H1 (cell line): ENCODE measurements around the gene NABP2. TPM values are rescaled to one million over a fixed set of nuclear protein-coding genes. Genes with fewer than 3 reads are reported as not detected.

Experiments used
- CTCF ChIA-PET: fragments of 300-600 bp; sonication (Branson Sonifier 250); formaldehyde crosslinking; loops from one replicate; lab custom pipeline; 2021; ENCODE audit not compliant: partially characterized antibody; lab: Charles Lee
- POLR2A ChIA-PET: fragments of 300-600 bp; sonication (Branson Sonifier 250); formaldehyde crosslinking; loops from one replicate; lab custom pipeline; 2021; ENCODE audit warnings: inconsistent platforms; ENCODE audit not compliant: partially characterized antibody; lab: Charles Lee
- DNase-seq, 2 experiments: peaks; one replicate each; pipeline versions ENCODE4 v3.0.0 to v3.0.0-alpha.2; 2010 to 2022; ENCODE audit warnings: low spot score in 2 of 2, low read depth in 1 of 2, mixed read lengths in 1 of 2
- FAIRE-seq: peaks from 2 replicates; lab custom pipeline; 2011; peaks lifted over from hg19 to GRCh38; lab: Jason Lieb, UNC
- H2AFZ ChIP-seq: 2 replicates; pipeline ENCODE4 v1.8.1; 2012; ENCODE audit warnings: low read length, inconsistent platforms
- H2AK5ac ChIP-seq: 2 replicates; pipeline ENCODE4 v1.6.1; 2013; ENCODE audit warnings: low read depth, low read length
- H2BK120ac ChIP-seq: replicated peaks from 2 replicates; pipeline ENCODE3; 2013; ENCODE audit warnings: low read depth, low read length, inconsistent platforms
- H2BK12ac ChIP-seq: 2 replicates; pipeline ENCODE4 v1.6.1; 2013; ENCODE audit warnings: low read depth, low read length
- H2BK15ac ChIP-seq: 2 replicates; pipeline ENCODE4 v1.6.1; 2013; ENCODE audit warnings: low read length
- H2BK20ac ChIP-seq: 2 replicates; pipeline ENCODE4 v1.6.1; 2013; ENCODE audit warnings: low read length
- H2BK5ac ChIP-seq: 2 replicates; pipeline ENCODE4 v1.6.1; 2013; ENCODE audit warnings: low read depth, low read length
- H3K14ac ChIP-seq: 2 replicates; pipeline ENCODE4 v1.6.1; 2013; ENCODE audit warnings: inconsistent platforms; ENCODE audit not compliant: insufficient read length
- H3K18ac ChIP-seq: 2 replicates; pipeline ENCODE4 v1.6.1; 2013; ENCODE audit warnings: low read length; ENCODE audit errors: extremely low read depth
- H3K23ac ChIP-seq: 2 replicates; pipeline ENCODE4 v1.6.1; 2013; ENCODE audit warnings: inconsistent platforms; ENCODE audit not compliant: insufficient read length
- H3K23me2 ChIP-seq: 2 replicates; pipeline ENCODE4 v1.6.1; 2013; ENCODE audit warnings: low read depth, low read length
- H3K27ac ChIP-seq: 2 replicates; pipeline ENCODE4 v1.6.1; 2011; ENCODE audit warnings: low read depth, low read length, inconsistent platforms
- H3K27me3 ChIP-seq, 4 experiments: replicated peaks in 1 of 4; 1 replicate in 1 of 4; 2 replicates in 3 of 4; pipeline versions ENCODE4 v1.6.1 to v1.8.1; 2011 to 2013; ENCODE audit warnings: low read length in 3 of 4, mild to moderate bottlenecking in 3 of 4, inconsistent platforms in 2 of 4, mixed read lengths in 2 of 4, moderate library complexity in 1 of 4; ENCODE audit not compliant: control insufficient read depth in 3 of 4, insufficient read depth in 3 of 4; ENCODE audit errors: extremely low read depth in 1 of 4
- H3K36me3 ChIP-seq, 4 experiments: 2 replicates each; pipeline versions ENCODE4 v1.6.1 to v1.8.1; 2011 to 2013; ENCODE audit warnings: mild to moderate bottlenecking in 4 of 4, low read length in 3 of 4, moderate library complexity in 2 of 4, control low read depth in 1 of 4, inconsistent platforms in 1 of 4; ENCODE audit not compliant: insufficient read depth in 4 of 4, control insufficient read depth in 2 of 4
- H3K4ac ChIP-seq: replicated peaks from 2 replicates; pipeline ENCODE3; 2013; ENCODE audit warnings: low read length, low read depth, mixed read lengths, inconsistent platforms; ENCODE audit not compliant: insufficient read length
- H3K4me1 ChIP-seq, 4 experiments: replicated peaks in 1 of 4; 1 replicate in 1 of 4; 2 replicates in 3 of 4; pipeline versions ENCODE4 v1.6.1 to v1.8.1; 2011 to 2013; ENCODE audit warnings: low read length in 3 of 4, inconsistent platforms in 2 of 4, mixed read lengths in 1 of 4; ENCODE audit not compliant: insufficient read depth in 4 of 4, control insufficient read depth in 3 of 4
- H3K4me2 ChIP-seq, 2 experiments: 2 replicates each; pipeline versions ENCODE4 v1.6.1 to v1.8.1; 2011 to 2013; ENCODE audit warnings: low read depth in 2 of 2, low read length in 2 of 2, control low read depth in 1 of 2, inconsistent platforms in 1 of 2, mild to moderate bottlenecking in 1 of 2; ENCODE audit not compliant: insufficient read depth in 1 of 2
- H3K4me3 ChIP-seq, 4 experiments: fragments of 200-600, 300-600 bp in 1 of 4; sonication (generic), shearing (Covaris generic), sonication (Bioruptor Twin) in 1 of 4; 2 replicates each; pipeline versions ENCODE4 v1.5.1 to v1.8.1; 2011 to 2016; ENCODE audit warnings: low read length in 4 of 4, low read depth in 3 of 4, control low read depth in 2 of 4, inconsistent platforms in 2 of 4, mild to moderate bottlenecking in 2 of 4, mixed read lengths in 1 of 4, moderate library complexity in 1 of 4; ENCODE audit not compliant: insufficient read depth in 2 of 4; ENCODE audit errors: extremely low read depth in 1 of 4
- H3K56ac ChIP-seq: replicated peaks from 2 replicates; pipeline ENCODE3; 2013; ENCODE audit warnings: low read depth, mild to moderate bottlenecking, mixed read lengths, low read length, inconsistent platforms; ENCODE audit not compliant: insufficient read length
- H3K79me1 ChIP-seq: 2 replicates; pipeline ENCODE4 v1.6.1; 2013; ENCODE audit warnings: low read depth, low read length, control low read depth
- H3K79me2 ChIP-seq, 2 experiments: 2 replicates each; pipeline versions ENCODE4 v1.6.1 to v1.8.1; 2012 to 2013; ENCODE audit warnings: low read length in 2 of 2, mild to moderate bottlenecking in 2 of 2, inconsistent platforms in 1 of 2; ENCODE audit not compliant: insufficient read depth in 2 of 2, control insufficient read depth in 1 of 2
- H3K9ac ChIP-seq, 4 experiments: replicated peaks in 1 of 4; 1 replicate in 1 of 4; 2 replicates in 3 of 4; pipeline versions ENCODE4 v1.6.1 to v1.8.1; 2011 to 2013; ENCODE audit warnings: low read depth in 3 of 4, low read length in 3 of 4, control low read depth in 2 of 4, mild to moderate bottlenecking in 2 of 4, moderate library complexity in 2 of 4, inconsistent platforms in 1 of 4; ENCODE audit errors: extremely low read depth in 1 of 4
- H3K9me3 ChIP-seq, 2 experiments: 2 replicates each; pipeline versions ENCODE4 v1.6.1 to v1.8.1; 2012 to 2013; ENCODE audit warnings: mild to moderate bottlenecking in 2 of 2, moderate library complexity in 2 of 2, control low read depth in 1 of 2, inconsistent platforms in 1 of 2, low read depth in 1 of 2, low read length in 1 of 2, mixed read lengths in 1 of 2; ENCODE audit not compliant: insufficient read depth in 2 of 2
- H4K20me1 ChIP-seq, 2 experiments: replicated peaks in 1 of 2; 2 replicates each; pipeline versions ENCODE3 to v1.8.1; 2011 to 2013; ENCODE audit warnings: inconsistent platforms in 2 of 2, low read length in 2 of 2, mild to moderate bottlenecking in 1 of 2; ENCODE audit not compliant: insufficient read depth in 2 of 2, control insufficient read depth in 1 of 2
- H4K5ac ChIP-seq: 2 replicates; pipeline ENCODE4 v1.6.1; 2013; ENCODE audit warnings: low read length, low read depth, mixed read lengths, inconsistent platforms; ENCODE audit not compliant: insufficient read length
- H4K8ac ChIP-seq: 2 replicates; pipeline ENCODE4 v1.8.0; 2013; ENCODE audit warnings: mild to moderate bottlenecking, moderate library complexity, low read length, inconsistent platforms; ENCODE audit not compliant: insufficient read depth; ENCODE audit errors: extremely low read depth
- H4K91ac ChIP-seq: replicated peaks from 2 replicates; pipeline ENCODE3; 2013; ENCODE audit warnings: low read length, mixed read lengths, inconsistent platforms; ENCODE audit not compliant: insufficient read length
- BRCA1 ChIP-seq: IDR thresholded peaks from 2 replicates; pipeline ENCODE4 v1.6.1; 2012; ENCODE audit warnings: low read depth, low read length, improper control_type of control experiment
- CHD1 ChIP-seq: IDR thresholded peaks from 2 replicates; pipeline ENCODE4 v1.6.1; 2012; ENCODE audit warnings: low read depth, low read length, improper control_type of control experiment
- CHD2 ChIP-seq: IDR thresholded peaks from 2 replicates; pipeline ENCODE4 v1.6.1; 2012; ENCODE audit warnings: low read length, improper control_type of control experiment
- CREB1 ChIP-seq: IDR thresholded peaks from 2 replicates; pipeline ENCODE4 v1.6.1; 2012; ENCODE audit warnings: inconsistent platforms
- EZH2 ChIP-seq: fragments of 200-600 bp; sonication (generic); IDR thresholded peaks from 2 replicates; pipeline ENCODE4 v1.7.1; 2012; ENCODE audit warnings: low read depth, mild to moderate bottlenecking, moderate library complexity, low read length, inconsistent platforms; ENCODE audit not compliant: severe bottlenecking
- FOSL1 ChIP-seq: IDR thresholded peaks from 2 replicates; pipeline ENCODE4 v1.6.1; 2011; ENCODE audit warnings: mild to moderate bottlenecking, low read depth, low read length, moderate library complexity; ENCODE audit not compliant: insufficient read depth
- HDAC2 ChIP-seq, 2 experiments: fragments of 300-600 bp in 1 of 2; sonication (generic) in 1 of 2; IDR thresholded peaks; 2 replicates each; pipeline ENCODE4 v1.6.1; 2011 to 2012; ENCODE audit warnings: low read depth in 2 of 2, low read length in 2 of 2, mild to moderate bottlenecking in 2 of 2, moderate library complexity in 2 of 2, borderline replicate concordance in 1 of 2, inconsistent platforms in 1 of 2
- RFX5 ChIP-seq: IDR thresholded peaks from 2 replicates; pipeline ENCODE4 v1.6.1; 2011; ENCODE audit warnings: low read depth, low read length, improper control_type of control experiment, borderline replicate concordance
- RNF2 ChIP-seq: fragments of 200-900, 300-1000 bp; sonication (generic); IDR thresholded peaks from 2 replicates; pipeline ENCODE4 v1.7.1; 2016; ENCODE audit warnings: borderline replicate concordance, low read depth, mild to moderate bottlenecking, antibody characterized with exemption, low read length; ENCODE audit not compliant: poor library complexity, severe bottlenecking; ENCODE audit errors: missing control alignments
- ZNF274 ChIP-seq: IDR thresholded peaks from 2 replicates; pipeline ENCODE4 v1.7.0; 2012; ENCODE audit warnings: low read length, borderline replicate concordance; ENCODE audit errors: extremely low read depth
- WGBS, 2 experiments: shearing (Covaris generic) in 1 of 2; methylation state at CpG; one replicate each; pipeline versions ENCODE4 v1.1.6 to v1.1.7; 2013 to 2015; ENCODE audit warnings: low lambda C conversion rate in 2 of 2, mixed read lengths in 2 of 2, inconsistent platforms in 1 of 2, low coverage in 1 of 2, missing lambda C conversion rate in 1 of 2; ENCODE audit not compliant: insufficient replicate concordance in 2 of 2, insufficient coverage in 1 of 2, insufficient read length in 1 of 2; ENCODE audit errors: extremely low coverage in 1 of 2, missing lambda C conversion rate in 1 of 2; 5-methylcytosine and 5-hydroxymethylcytosine counted together
- polyA plus RNA-seq, 7 experiments: library from polyadenylated mRNA; depleted of rRNA in 3 of 7; stranded (reverse) in 5 of 7; unstranded in 2 of 7; fragments of >200 nt in 5 of 7; fragments of 200-250 nt in 2 of 7; gene quantifications; 1 replicate in 5 of 7; 2 replicates in 1 of 7; 4 replicates in 1 of 7; pipeline versions ENCODE4 v1.2.1 to v1.2.3, GENCODE V29; 2011 to 2013; ENCODE audit warnings: missing spikeins in 2 of 7, mixed read lengths in 2 of 7
- total RNA-seq: library from RNA; stranded (reverse); fragmentation: NEBNext Ultra II Directional; extraction: Animal tissue kit (Norgen Biotek cat#: 25700); gene quantifications from 2 replicates; pipeline ENCODE4 v1.2.1, GENCODE V29; 2021

NABP2 gene
- total and polyA plus RNA-seq, 2 of the 8 experiments (the other 6 are each of a cell fraction or from before 2014, with no cell fraction given): 58.1 to 67.5 TPM

GRCh38 chr12:56221757-56222530, 2.2 kb upstream of the NABP2 start, which contains the start of gene RNF41:
TSS of gene RNF41 (minus strand) at chr12:56221922. CDS start at chr12:56214047, 7,875 bp downstream.
- FAIRE-seq (peak; percentile 57), DNase-seq (peak; percentile 89 to 98)
- Histone ChIP-seq H3K36me3 (peaks cover 0 to 4% (median 2%) of the 10 kb centered on the region in 4 experiments; a peak in 2 of 8 replicates), H3K27ac (peak within 1 kb of the TSS; percentile 86), H2BK20ac (no peak within 1 kb of the TSS), H3K9me3 (no peaks in the 10 kb centered on the region), H2AFZ (0 out of 2 replicates have a peak within 1 kb of the TSS, but pooled peaks have one; percentile 72), H3K79me1 (peaks cover 10% of the 10 kb centered on the region), H3K4me2 (peak within 1 kb of the TSS; percentile 85 to 100), H3K4me3 (peak within 1 kb of the TSS; percentile 67 to 94 (median 86)), H3K4me1 (peaks cover 3 to 13% (median 6%) of the 10 kb centered on the region in 4 experiments; a peak in 6 of 7 replicates), H3K27me3 (no peaks in the 10 kb centered on the region), H3K9ac (peak within 1 kb of the TSS; percentile 66 to 94 (median 74)), H2BK12ac (peak within 1 kb of the TSS; percentile 77; the same call in 1 of the 2 replicates), H3K23ac (no peak within 1 kb of the TSS), H3K23me2 (peaks cover 22% of the 10 kb centered on the region), H2BK15ac (no peak within 1 kb of the TSS), H3K18ac (peak within 1 kb of the TSS; percentile 94), H4K8ac (peak within 1 kb of the TSS; percentile 76), H3K4ac (peak within 1 kb of the TSS; percentile 28), H2BK120ac (no peak within 1 kb of the TSS), H4K91ac (peak within 1 kb of the TSS; percentile 58), H2AK5ac (peak within 1 kb of the TSS; percentile 85; the same call in 1 of the 2 replicates), H3K79me2 (peaks cover 0 to 25% of the 10 kb centered on the region in 2 experiments; a peak in 2 of 4 replicates), H4K20me1 (peaks cover 0 to 4% of the 10 kb centered on the region in 2 experiments), H3K14ac (no peak within 1 kb of the TSS), H4K5ac (peak within 1 kb of the TSS; percentile 65), H2BK5ac (peak within 1 kb of the TSS; percentile 89), H3K56ac (peak within 1 kb of the TSS; percentile 50)
- ChIA-PET CTCF (interaction anchor here (0.6 to 4.2 kb wide), 35 partner anchors 8 to 414 kb away, joined by 3 to 89 read pairs (median 5); partner anchors contain the start of genes ANKRD52, COQ10A, ERBB3 and MYL6), POLR2A (interaction anchor here (0.6 to 9.8 kb wide), 50 partner anchors 9 to 1298 kb away, joined by 3 to 203 read pairs (median 4); partner anchors contain the start of genes ANKRD52, CNPY2, COQ10A and DDIT3)
- WGBS, 2 experiments: 9% methylated on average over 41 of the region's 42 CpGs; no CpG with 5 or more reads in 1 of the 2 experiments
- no peak for TF ChIP-seq CHD2
- no peak for TF ChIP-seq RFX5
- no peak for TF ChIP-seq ZNF274
- 0 out of 4 replicates have a peak, but pooled peaks of 1 of the 2 experiments have one; percentile 48 for TF ChIP-seq HDAC2 (IDR thresholded peaks at IDR 0.05; ENCODE audit: borderline replicate concordance in 1 of 2, low read depth in 2 of 2, low read length in 2 of 2)
- no peak for TF ChIP-seq CHD1
- TF ChIP-seq FOSL1: no peak
- no peak for TF ChIP-seq BRCA1
- no peak for TF ChIP-seq RNF2
- no peak for TF ChIP-seq EZH2
- TF ChIP-seq CREB1: peak; percentile 89
